Panc1 (cell line): ENCODE results near the gene PRPS1.

Source experiments
- CTCF ChIP-seq: fragments of 450-650 bp; IDR thresholded peaks from 2 replicates; pipeline ENCODE4 v1.5.1; 2017; ENCODE audit warnings: mild to moderate bottlenecking
- TCF7L2 ChIP-seq: IDR thresholded peaks from 2 replicates; pipeline ENCODE4 v1.6.1; 2011; ENCODE audit warnings: mild to moderate bottlenecking, low read depth, low read length, inconsistent platforms

GRCh38 chrX:107669885-107670628 lies 41.7 kb downstream of the PRPS1 start:
- TF ChIP-seq CTCF (no peak), TCF7L2 (peak; percentile 37; the same call in 1 of the 2 replicates)
